ENCODE results near the gene HECTD1.

The HECTD1 gene

DNA sequence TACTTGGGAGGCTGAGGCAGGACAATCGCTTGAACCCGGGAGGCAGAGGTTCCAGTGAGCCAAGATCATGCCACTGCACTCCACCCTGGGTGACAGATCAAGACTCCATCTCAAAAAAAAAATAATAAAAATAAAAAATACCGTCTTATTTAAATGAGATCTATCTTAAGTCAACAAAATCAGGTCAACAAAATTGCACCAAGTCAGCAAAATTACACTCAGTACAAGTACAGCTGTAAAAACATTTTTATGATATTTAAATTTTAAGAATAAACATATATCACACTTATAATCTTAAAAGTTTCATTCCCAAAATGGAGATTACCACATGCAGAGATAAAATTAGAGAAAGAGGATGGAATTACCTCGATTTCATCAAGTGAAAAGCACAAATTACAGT is 33.2 kb downstream of the HECTD1 start:
- Histone ChIP-seq H2AFZ (ENCODE audit: low read length, unreplicated experiment) (no peak overlapping the region), H3K27ac (ENCODE audit: low read depth, low read length) (no peak overlapping the region), H3K4me3 (ENCODE audit: low read depth, low read length) (no peak overlapping the region), H3K79me2 (ENCODE audit: control insufficient read depth, insufficient read depth, low read length, unreplicated experiment) (peaks cover 15% of the 10 kb centered on the region), H3K4me1 (ENCODE audit: control insufficient read depth, insufficient read depth, low read length, unreplicated experiment) (peaks cover 20% of the 10 kb centered on the region), H3K36me3 (ENCODE audit: insufficient read depth, low read length) (peaks cover 19% of the 10 kb centered on the region), H3K27me3 (ENCODE audit: insufficient read depth, low read length) (no peaks in the 10 kb centered on the region)

DNA sequence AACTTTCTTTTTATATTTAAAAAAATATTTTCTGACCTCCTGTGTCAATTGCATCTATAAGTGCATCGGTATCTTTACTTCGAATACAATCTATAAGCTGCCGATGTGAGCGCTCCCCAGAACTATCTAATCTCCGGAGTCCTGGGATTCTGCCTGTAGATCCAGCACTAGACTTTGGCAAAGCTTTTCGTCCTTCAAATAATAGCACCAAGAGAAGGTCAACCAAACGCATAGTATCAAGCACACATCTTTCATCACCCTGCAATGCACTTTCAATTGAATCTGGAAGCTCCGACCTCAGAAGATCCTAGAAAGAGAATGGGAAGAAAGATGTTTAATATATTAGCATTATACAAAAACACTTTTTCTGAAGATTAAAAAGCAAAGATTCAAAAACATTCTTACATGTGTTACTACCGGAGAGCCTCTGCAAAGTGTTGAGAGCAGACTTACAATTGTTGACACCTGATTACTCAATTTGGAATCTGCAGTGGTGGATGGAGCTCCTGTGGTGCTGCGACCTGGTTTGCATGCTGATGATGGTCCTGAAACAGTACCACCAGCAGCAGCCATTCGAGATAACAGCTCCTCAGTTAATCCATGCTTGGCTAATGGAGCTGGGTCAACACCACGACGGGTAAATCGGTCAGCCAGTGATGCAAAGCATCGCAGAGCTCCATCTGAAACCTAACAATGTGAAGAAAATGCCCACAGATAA is 34.3 kb downstream of the HECTD1 start:
- no peak overlapping the region for H3K27ac ChIP-seq (ENCODE audit: low read depth, low read length)
- H3K4me3 ChIP-seq (ENCODE audit: low read depth, low read length): no peak overlapping the region
- H3K36me3 ChIP-seq (ENCODE audit: insufficient read depth, low read length): peaks cover 25% of the 10 kb centered on the region
- H3K79me2 ChIP-seq (ENCODE audit: control insufficient read depth, insufficient read depth, low read length, unreplicated experiment): peaks cover 6% of the 10 kb centered on the region
- H3K27me3 ChIP-seq (ENCODE audit: insufficient read depth, low read length): no peaks in the 10 kb centered on the region
- no peak overlapping the region for H2AFZ ChIP-seq (ENCODE audit: low read length, unreplicated experiment)
- peaks cover 20% of the 10 kb centered on the region for H3K4me1 ChIP-seq (ENCODE audit: control insufficient read depth, insufficient read depth, low read length, unreplicated experiment)

DNA sequence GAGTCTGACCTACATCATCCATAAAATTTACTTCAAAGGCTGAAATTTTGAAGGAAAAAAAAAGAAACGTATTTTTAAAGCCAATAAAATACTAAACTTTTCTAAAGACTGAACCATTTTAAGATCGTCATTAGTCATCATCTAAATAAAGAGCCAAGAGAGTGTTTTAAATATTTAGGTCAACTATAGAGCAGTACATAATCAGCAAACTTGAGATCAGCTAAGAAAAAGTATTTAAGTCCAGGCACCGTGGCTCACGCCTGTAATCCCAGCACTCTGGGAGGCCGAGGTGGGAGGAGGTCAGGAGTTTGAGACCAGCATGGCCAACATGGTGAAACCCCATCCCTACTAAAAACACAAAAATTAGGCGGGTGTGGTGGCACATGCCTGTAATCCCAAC is 35.5 kb downstream of the HECTD1 start:
- peaks cover 32% of the 10 kb centered on the region for H3K36me3 ChIP-seq (ENCODE audit: insufficient read depth, low read length)
- H2AFZ ChIP-seq (ENCODE audit: low read length, unreplicated experiment): no peak overlapping the region
- H3K4me3 ChIP-seq (ENCODE audit: low read depth, low read length): no peak overlapping the region
- peaks cover 2% of the 10 kb centered on the region for H3K79me2 ChIP-seq (ENCODE audit: control insufficient read depth, insufficient read depth, low read length, unreplicated experiment)
- H3K27ac ChIP-seq (ENCODE audit: low read depth, low read length): peak overlapping the region; percentile 66
- H3K27me3 ChIP-seq (ENCODE audit: insufficient read depth, low read length): no peaks in the 10 kb centered on the region
- H3K4me1 ChIP-seq (ENCODE audit: control insufficient read depth, insufficient read depth, low read length, unreplicated experiment): peaks cover 20% of the 10 kb centered on the region

DNA sequence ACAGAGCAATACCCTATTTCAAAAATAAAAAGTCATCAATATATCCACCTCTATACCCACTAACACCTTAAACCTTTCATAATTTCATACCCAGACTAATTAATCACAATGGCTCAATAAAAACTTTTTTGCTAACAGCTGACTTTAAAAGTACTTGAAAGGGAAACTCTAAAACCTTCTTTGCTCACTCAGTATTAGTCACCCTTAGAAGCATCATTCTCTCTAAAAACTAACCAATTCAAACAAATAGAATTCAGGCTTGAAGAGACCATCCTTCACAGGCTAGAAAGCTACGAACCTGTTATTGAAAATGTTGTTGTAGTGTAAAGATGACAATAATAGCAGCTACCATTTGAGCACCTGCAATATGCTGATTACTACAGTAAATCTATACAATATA is 37.2 kb downstream of the HECTD1 start:
- H2AFZ ChIP-seq (ENCODE audit: low read length, unreplicated experiment): no peak overlapping the region
- H3K27me3 ChIP-seq (ENCODE audit: insufficient read depth, low read length): no peaks in the 10 kb centered on the region
- H3K27ac ChIP-seq (ENCODE audit: low read depth, low read length): peak overlapping the region; percentile 66
- peaks cover 28% of the 10 kb centered on the region for H3K4me1 ChIP-seq (ENCODE audit: control insufficient read depth, insufficient read depth, low read length, unreplicated experiment)
- H3K79me2 ChIP-seq (ENCODE audit: control insufficient read depth, insufficient read depth, low read length, unreplicated experiment): peaks cover 2% of the 10 kb centered on the region
- H3K4me3 ChIP-seq (ENCODE audit: low read depth, low read length): no peak overlapping the region
- peaks cover 28% of the 10 kb centered on the region for H3K36me3 ChIP-seq (ENCODE audit: insufficient read depth, low read length)

DNA sequence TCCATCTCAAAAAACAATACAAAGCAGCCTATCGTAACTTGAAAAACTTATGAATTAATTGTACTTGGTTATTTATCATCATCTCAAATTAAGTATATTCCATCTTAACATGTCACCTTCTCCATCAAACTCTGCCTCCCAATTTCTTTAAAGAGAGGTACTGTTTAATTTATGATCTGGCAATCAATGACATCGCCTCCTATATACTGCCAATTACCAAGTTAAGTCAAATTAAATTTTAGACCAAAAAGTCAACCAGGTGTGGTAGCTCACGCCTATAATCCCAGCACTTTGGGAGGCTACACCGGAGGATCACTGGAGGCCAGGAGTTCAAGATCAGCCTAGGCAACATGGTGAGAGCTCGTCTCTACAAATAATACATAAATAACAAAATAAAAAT is 37.7 kb downstream of the HECTD1 start:
- peaks cover 33% of the 10 kb centered on the region for H3K4me1 ChIP-seq (ENCODE audit: control insufficient read depth, insufficient read depth, low read length, unreplicated experiment)
- H3K36me3 ChIP-seq (ENCODE audit: insufficient read depth, low read length): peaks cover 28% of the 10 kb centered on the region
- H3K27me3 ChIP-seq (ENCODE audit: insufficient read depth, low read length): no peaks in the 10 kb centered on the region
- no peak overlapping the region for H2AFZ ChIP-seq (ENCODE audit: low read length, unreplicated experiment)
- H3K27ac ChIP-seq (ENCODE audit: low read depth, low read length): no peak overlapping the region
- H3K4me3 ChIP-seq (ENCODE audit: low read depth, low read length): no peak overlapping the region
- peaks cover 7% of the 10 kb centered on the region for H3K79me2 ChIP-seq (ENCODE audit: control insufficient read depth, insufficient read depth, low read length, unreplicated experiment)

DNA sequence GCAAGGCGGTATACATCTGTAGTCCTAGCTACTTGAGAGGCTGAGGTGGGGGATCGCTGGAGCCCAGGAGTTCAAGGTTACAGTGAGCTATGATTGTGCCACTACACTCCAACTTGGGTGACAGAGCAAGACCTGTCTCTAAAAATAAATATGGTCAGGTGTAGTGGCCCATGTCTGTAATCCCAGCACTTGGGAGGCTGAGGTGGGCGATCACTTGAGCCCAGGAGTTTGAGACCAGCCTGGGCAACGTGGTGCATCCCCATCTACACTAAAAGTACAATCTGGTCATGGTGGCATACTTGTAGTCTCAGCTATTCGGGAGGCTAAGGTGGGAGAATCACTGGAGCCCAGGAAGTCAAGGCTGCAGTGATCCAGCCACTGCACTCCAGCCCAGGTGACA is 40.6 kb downstream of the HECTD1 start:
- Histone ChIP-seq H3K27me3 (ENCODE audit: insufficient read depth, low read length) (no peaks in the 10 kb centered on the region), H2AFZ (ENCODE audit: low read length, unreplicated experiment) (no peak overlapping the region), H3K4me1 (ENCODE audit: control insufficient read depth, insufficient read depth, low read length, unreplicated experiment) (peaks cover 36% of the 10 kb centered on the region), H3K36me3 (ENCODE audit: insufficient read depth, low read length) (peaks cover 17% of the 10 kb centered on the region), H3K79me2 (ENCODE audit: control insufficient read depth, insufficient read depth, low read length, unreplicated experiment) (peaks cover 17% of the 10 kb centered on the region), H3K27ac (ENCODE audit: low read depth, low read length) (no peak overlapping the region), H3K4me3 (ENCODE audit: low read depth, low read length) (no peak overlapping the region)

DNA sequence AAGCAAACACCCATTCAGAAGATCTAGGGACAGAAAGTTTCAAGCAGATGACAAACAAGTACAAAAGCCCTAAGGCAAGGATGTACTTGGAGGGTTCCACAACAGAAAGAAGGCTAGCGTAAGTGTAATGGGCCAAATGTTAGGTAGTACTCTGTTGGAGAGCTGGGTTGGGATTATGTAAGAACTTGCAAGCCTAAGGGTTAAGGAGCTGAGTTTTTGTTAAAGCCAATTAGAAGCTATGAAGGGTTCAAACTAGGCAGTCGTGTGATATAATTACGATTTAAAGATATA is 41.4 kb downstream of the HECTD1 start:
- H3K79me2 ChIP-seq (ENCODE audit: control insufficient read depth, insufficient read depth, low read length, unreplicated experiment): peaks cover 17% of the 10 kb centered on the region
- peaks cover 30% of the 10 kb centered on the region for H3K4me1 ChIP-seq (ENCODE audit: control insufficient read depth, insufficient read depth, low read length, unreplicated experiment)
- H3K27me3 ChIP-seq (ENCODE audit: insufficient read depth, low read length): no peaks in the 10 kb centered on the region
- H3K27ac ChIP-seq (ENCODE audit: low read depth, low read length): peak overlapping the region; percentile 85
- no peak overlapping the region for H2AFZ ChIP-seq (ENCODE audit: low read length, unreplicated experiment)
- H3K36me3 ChIP-seq (ENCODE audit: insufficient read depth, low read length): peaks cover 17% of the 10 kb centered on the region
- H3K4me3 ChIP-seq (ENCODE audit: low read depth, low read length): no peak overlapping the region

DNA sequence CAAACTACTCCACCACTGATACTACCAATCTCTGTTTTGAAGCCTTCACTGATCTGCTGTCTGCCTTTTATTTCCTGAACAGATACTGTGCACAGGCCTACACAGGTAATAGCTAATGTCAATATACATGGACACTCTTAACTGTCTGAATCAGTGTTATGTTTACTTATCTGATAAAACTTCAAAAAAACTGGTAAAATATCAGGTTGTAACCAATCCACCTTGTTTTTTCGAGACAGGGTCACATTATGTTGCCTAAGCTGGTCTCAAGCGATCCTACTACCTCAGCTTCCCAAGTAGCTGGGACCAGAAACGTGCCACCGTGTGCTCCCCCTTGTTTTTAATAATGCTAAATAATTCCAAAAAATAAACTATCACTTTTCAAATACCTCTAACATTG is 43.5 kb downstream of the HECTD1 start:
- no peak overlapping the region for H3K27ac ChIP-seq (ENCODE audit: low read depth, low read length)
- H3K27me3 ChIP-seq (ENCODE audit: insufficient read depth, low read length): no peaks in the 10 kb centered on the region
- H2AFZ ChIP-seq (ENCODE audit: low read length, unreplicated experiment): no peak overlapping the region
- peaks cover 17% of the 10 kb centered on the region for H3K79me2 ChIP-seq (ENCODE audit: control insufficient read depth, insufficient read depth, low read length, unreplicated experiment)
- H3K4me1 ChIP-seq (ENCODE audit: control insufficient read depth, insufficient read depth, low read length, unreplicated experiment): peaks cover 22% of the 10 kb centered on the region
- peaks cover 13% of the 10 kb centered on the region for H3K36me3 ChIP-seq (ENCODE audit: insufficient read depth, low read length)
- H3K4me3 ChIP-seq (ENCODE audit: low read depth, low read length): no peak overlapping the region

DNA sequence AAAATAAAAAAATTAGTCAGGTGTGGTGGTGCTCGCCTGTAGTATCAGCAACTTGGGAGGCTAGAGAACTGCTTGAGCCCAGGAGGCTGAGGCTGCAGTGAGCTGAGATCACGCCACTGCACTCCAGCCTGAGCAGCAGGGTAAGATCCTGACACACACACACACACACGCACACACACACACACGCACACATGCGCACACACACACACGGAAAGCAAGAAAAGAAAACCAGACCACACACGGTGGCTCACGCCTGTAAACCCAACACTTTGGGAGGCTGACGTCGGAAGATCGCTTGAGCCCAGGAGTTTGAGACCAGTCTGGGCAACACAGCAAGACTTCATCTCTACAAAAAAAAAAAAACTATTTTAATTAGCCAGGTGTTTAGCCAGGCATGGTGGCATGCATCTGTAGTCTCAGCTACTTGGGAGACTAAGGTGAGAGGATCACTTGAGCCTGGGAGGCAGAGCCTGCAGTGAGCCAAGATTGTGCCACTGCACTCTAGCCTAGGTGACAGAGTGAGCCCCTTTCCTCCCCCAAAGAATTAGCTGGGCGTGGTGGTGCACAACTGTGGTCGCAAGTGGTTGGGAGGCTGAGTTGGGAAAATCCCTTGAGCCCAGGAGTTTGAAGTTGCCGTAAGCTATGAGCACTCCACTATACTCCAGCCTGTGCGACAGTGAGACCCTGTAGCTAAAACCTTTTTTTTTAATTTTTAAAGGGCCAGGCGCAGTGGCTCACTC is 44.5 kb downstream of the HECTD1 start:
- Histone ChIP-seq H3K79me2 (ENCODE audit: control insufficient read depth, insufficient read depth, low read length, unreplicated experiment) (peaks cover 17% of the 10 kb centered on the region), H3K27me3 (ENCODE audit: insufficient read depth, low read length) (no peaks in the 10 kb centered on the region), H3K4me3 (ENCODE audit: low read depth, low read length) (no peak overlapping the region), H3K36me3 (ENCODE audit: insufficient read depth, low read length) (peaks cover 9% of the 10 kb centered on the region), H3K27ac (ENCODE audit: low read depth, low read length) (no peak overlapping the region), H2AFZ (ENCODE audit: low read length, unreplicated experiment) (no peak overlapping the region), H3K4me1 (ENCODE audit: control insufficient read depth, insufficient read depth, low read length, unreplicated experiment) (peaks cover 22% of the 10 kb centered on the region)

DNA sequence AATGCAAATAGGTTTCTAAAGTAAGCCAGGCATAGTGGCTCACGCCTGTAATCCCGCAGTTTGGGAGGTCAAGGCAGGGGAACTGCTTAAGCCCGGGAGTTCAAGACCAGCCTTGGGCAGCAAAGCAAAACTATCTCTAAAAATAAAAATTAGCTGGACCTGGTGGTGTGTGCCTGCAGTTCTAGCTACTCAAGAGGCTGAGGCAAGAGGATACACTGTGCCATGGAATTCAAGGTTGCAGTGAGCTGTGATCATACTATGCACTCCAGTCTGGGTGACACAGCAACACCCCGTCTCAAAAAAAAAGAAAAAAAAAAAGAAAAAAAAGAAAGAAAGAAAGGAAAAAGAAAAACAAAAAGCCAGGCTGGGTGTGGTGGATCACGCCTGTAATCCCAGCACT is 46.3 kb downstream of the HECTD1 start:
- H3K27me3 ChIP-seq (ENCODE audit: insufficient read depth, low read length): no peaks in the 10 kb centered on the region
- no peak overlapping the region; the same call in 1 of the 2 replicates for H3K27ac ChIP-seq (ENCODE audit: low read depth, low read length)

DNA sequence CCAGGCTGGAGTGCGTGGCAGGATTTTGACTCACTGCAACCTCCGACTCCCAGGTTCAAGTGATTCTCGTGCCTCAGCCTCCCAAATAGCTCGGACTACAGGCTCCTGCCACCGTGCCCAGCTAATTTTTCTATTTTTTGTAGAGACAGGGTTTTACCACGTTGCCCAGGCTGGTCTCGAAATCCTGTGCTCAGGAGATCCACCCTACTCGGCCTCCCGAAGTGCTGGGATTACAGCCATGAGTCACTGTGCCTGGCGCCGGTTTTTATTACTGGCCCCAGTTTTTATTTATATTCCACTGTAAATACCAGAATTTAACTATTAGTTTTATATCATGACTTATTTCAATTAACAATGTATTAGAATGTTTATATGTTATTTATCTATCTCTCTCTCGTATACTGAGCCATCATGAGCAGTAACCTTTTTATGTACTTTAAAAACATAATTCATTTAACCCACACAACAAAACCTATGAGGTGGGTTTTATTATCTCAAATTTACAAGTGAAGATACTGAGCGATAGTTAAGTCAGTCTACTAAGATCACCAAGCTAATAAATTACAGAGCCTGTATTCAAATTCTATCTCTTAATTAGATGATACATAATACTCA is 47.8 kb downstream of the HECTD1 start:
- Histone ChIP-seq H3K27me3 (ENCODE audit: insufficient read depth, low read length) (no peaks in the 10 kb centered on the region), H3K4me3 (ENCODE audit: low read depth, low read length) (no peak overlapping the region), H3K27ac (ENCODE audit: low read depth, low read length) (peak overlapping the region; percentile 27; the same call in 1 of the 2 replicates), H3K79me2 (ENCODE audit: control insufficient read depth, insufficient read depth, low read length, unreplicated experiment) (peaks cover 10% of the 10 kb centered on the region), H3K4me1 (ENCODE audit: control insufficient read depth, insufficient read depth, low read length, unreplicated experiment) (peaks cover 15% of the 10 kb centered on the region), H3K36me3 (ENCODE audit: insufficient read depth, low read length) (peaks cover 19% of the 10 kb centered on the region), H2AFZ (ENCODE audit: low read length, unreplicated experiment) (no peak overlapping the region)

More for the DNA sequence above, 46.3 kb downstream of the HECTD1 start:
- Histone ChIP-seq H3K4me3 (ENCODE audit: low read depth, low read length) (no peak overlapping the region), H2AFZ (ENCODE audit: low read length, unreplicated experiment) (no peak overlapping the region), H3K79me2 (ENCODE audit: control insufficient read depth, insufficient read depth, low read length, unreplicated experiment) (peaks cover 17% of the 10 kb centered on the region), H3K36me3 (ENCODE audit: insufficient read depth, low read length) (peaks cover 13% of the 10 kb centered on the region), H3K4me1 (ENCODE audit: control insufficient read depth, insufficient read depth, low read length, unreplicated experiment) (peaks cover 20% of the 10 kb centered on the region)

Measured in ACC112 (cell line).